ENCODE data around the gene CEP55. TPM values are rescaled to one million over a fixed set of nuclear protein-coding genes. Genes with fewer than 3 reads are reported as not detected.

CEP55 gene
- total and polyA plus RNA-seq, 10 of the 15 experiments (the other 5 are each of a cell fraction or from before 2014, with no cell fraction given) = 14.6 to 83.6 (median 52.0) TPM

GRCh38 chr10:93548376-93549071, 52.1 kb downstream of the CEP55 start:
- no peaks in the 10 kb centered on the region for H3K27me3 ChIP-seq (replicated peaks in 1 of 2; ENCODE audit: control insufficient read depth in 2 of 2, insufficient read depth in 2 of 2, low read length in 1 of 2)
- ChIA-PET POLR2A (no interaction called here), SMC1A (ENCODE audit: uncharacterized antibody, unreplicated experiment) (no interaction called here), RAD21 (ENCODE audit: unreplicated experiment) (no interaction called here), CTCF (no interaction called here)
- no peaks in the 10 kb centered on the region for H3K9me3 ChIP-seq (replicated peaks; ENCODE audit: control insufficient read depth, insufficient read depth, low read length)
- ATAC-seq (no peak), DNase-seq (ENCODE audit: low read depth, low spot score) (no peak), FAIRE-seq (no peak)
- H3K4me1 ChIP-seq (ENCODE audit: control insufficient read depth, insufficient read depth, low read length) = no peaks in the 10 kb centered on the region
- no peaks in the 10 kb centered on the region for H3K36me3 ChIP-seq (ENCODE audit: control insufficient read depth in 2 of 2, insufficient read depth in 2 of 2, low read length in 1 of 2)
- no peaks in the 10 kb centered on the region for H4K20me1 ChIP-seq (ENCODE audit: control insufficient read depth, insufficient read depth)
- H3K4me2 ChIP-seq (ENCODE audit: control insufficient read depth, insufficient read depth) = no peak overlapping the region
- H3K27ac ChIP-seq (ENCODE audit: control insufficient read depth, insufficient read depth) = no peak overlapping the region
- TF ChIP-seq NR2C1 (IDR thresholded peaks at IDR 0.05) (no peak), SUZ12 (IDR thresholded peaks at IDR 0.05; ENCODE audit: unreplicated experiment) (no peak), MTA3 (IDR thresholded peaks at IDR 0.05; ENCODE audit: borderline replicate concordance, low read length) (no peak), MXI1 (IDR thresholded peaks at IDR 0.05; ENCODE audit: low read depth, low read length) (no peak), JUND (IDR thresholded peaks at IDR 0.05; ENCODE audit: low read depth, low read length) (no peak), USF2 (IDR thresholded peaks at IDR 0.05; ENCODE audit: borderline replicate concordance, low read depth, low read length) (no peak), SMAD5 (IDR thresholded peaks at IDR 0.05; ENCODE audit: low read depth) (no peak), NFXL1 (IDR thresholded peaks at IDR 0.05; ENCODE audit: borderline replicate concordance) (no peak), CBFB (IDR thresholded peaks at IDR 0.05; ENCODE audit: low read depth) (no peak), NFYA (IDR thresholded peaks at IDR 0.05; ENCODE audit: borderline replicate concordance, low read depth, low read length) (no peak), SREBF2 (IDR thresholded peaks at IDR 0.05; ENCODE audit: low read length) (no peak), SMC3 (IDR thresholded peaks at IDR 0.05; ENCODE audit: borderline replicate concordance, low read length) (no peak), BRCA1 (IDR thresholded peaks at IDR 0.05; ENCODE audit: low read depth, low read length) (no peak), CHD1 (IDR thresholded peaks at IDR 0.05; ENCODE audit: low read depth, low read length) (no peak), WRNIP1 (IDR thresholded peaks at IDR 0.05; ENCODE audit: borderline replicate concordance, low read depth, low read length) (no peak), BCLAF1 (IDR thresholded peaks at IDR 0.05) (no peak), SIN3A (IDR thresholded peaks at IDR 0.05; ENCODE audit: low read depth, low read length) (no peak), POU2F2 (IDR thresholded peaks at IDR 0.05; ENCODE audit: borderline replicate concordance, low read depth, low read length) (no peak), STAT1 (conservative IDR thresholded peaks at IDR 0.05) (no peak)
- TF ChIP-seq, protein P1, sequence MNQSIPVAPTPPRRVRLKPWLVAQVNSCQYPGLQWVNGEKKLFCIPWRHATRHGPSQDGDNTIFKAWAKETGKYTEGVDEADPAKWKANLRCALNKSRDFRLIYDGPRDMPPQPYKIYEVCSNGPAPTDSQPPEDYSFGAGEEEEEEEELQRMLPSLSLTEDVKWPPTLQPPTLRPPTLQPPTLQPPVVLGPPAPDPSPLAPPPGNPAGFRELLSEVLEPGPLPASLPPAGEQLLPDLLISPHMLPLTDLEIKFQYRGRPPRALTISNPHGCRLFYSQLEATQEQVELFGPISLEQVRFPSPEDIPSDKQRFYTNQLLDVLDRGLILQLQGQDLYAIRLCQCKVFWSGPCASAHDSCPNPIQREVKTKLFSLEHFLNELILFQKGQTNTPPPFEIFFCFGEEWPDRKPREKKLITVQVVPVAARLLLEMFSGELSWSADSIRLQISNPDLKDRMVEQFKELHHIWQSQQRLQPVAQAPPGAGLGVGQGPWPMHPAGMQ (IDR thresholded peaks at IDR 0.05; ENCODE audit: borderline replicate concordance) = no peak
- no peak overlapping the region for H3K9ac ChIP-seq (ENCODE audit: control insufficient read depth, insufficient read depth, low read length)
- intact Hi-C loops (cut with micrococcal nuclease; ENCODE audit: unreplicated experiment) = no loop called here
- H2AFZ ChIP-seq (ENCODE audit: control insufficient read depth, low read depth, low read length) = no peak overlapping the region
- H3K79me2 ChIP-seq (ENCODE audit: control insufficient read depth, insufficient read depth, low read length) = no peaks in the 10 kb centered on the region
- no peak overlapping the region for H3K4me3 ChIP-seq
- WGBS (ENCODE audit: insufficient coverage, insufficient replicate concordance, low lambda C conversion rate, missing lambda C conversion rate) = 65% methylated on average over 5 of the region's 5 CpGs
- BruUV-seq (replicated peaks) = no TSS peak
- in situ Hi-C loops (cut with MboI) = no loop called here

All from GM12878 (cell line).